H1 (cell line): Measurements from ENCODE around the gene RBSN. TPM values are rescaled to one million over a fixed set of nuclear protein-coding genes. Genes with fewer than 3 reads are reported as not detected.

Experiments
- CTCF ChIA-PET: fragments of 300-600 bp; sonication (Branson Sonifier 250); formaldehyde crosslinking; loops from one replicate; lab custom pipeline; 2021; ENCODE audit not compliant: partially characterized antibody; lab: Charles Lee
- POLR2A ChIA-PET: fragments of 300-600 bp; sonication (Branson Sonifier 250); formaldehyde crosslinking; loops from one replicate; lab custom pipeline; 2021; ENCODE audit warnings: inconsistent platforms; ENCODE audit not compliant: partially characterized antibody; lab: Charles Lee
- DNase-seq, 2 experiments: peaks; one replicate each; pipeline versions ENCODE4 v3.0.0 to v3.0.0-alpha.2; 2010 to 2022; ENCODE audit warnings: low spot score in 2 of 2, low read depth in 1 of 2, mixed read lengths in 1 of 2
- FAIRE-seq: peaks from 2 replicates; lab custom pipeline; 2011; peaks lifted over from hg19 to GRCh38; lab: Jason Lieb, UNC
- H2AFZ ChIP-seq: 2 replicates; pipeline ENCODE4 v1.8.1; 2012; ENCODE audit warnings: low read length, inconsistent platforms
- H2AK5ac ChIP-seq: 2 replicates; pipeline ENCODE4 v1.6.1; 2013; ENCODE audit warnings: low read depth, low read length
- H2BK120ac ChIP-seq: replicated peaks from 2 replicates; pipeline ENCODE3; 2013; ENCODE audit warnings: low read depth, low read length, inconsistent platforms
- H2BK12ac ChIP-seq: 2 replicates; pipeline ENCODE4 v1.6.1; 2013; ENCODE audit warnings: low read depth, low read length
- H2BK15ac ChIP-seq: 2 replicates; pipeline ENCODE4 v1.6.1; 2013; ENCODE audit warnings: low read length
- H2BK20ac ChIP-seq: 2 replicates; pipeline ENCODE4 v1.6.1; 2013; ENCODE audit warnings: low read length
- H2BK5ac ChIP-seq: 2 replicates; pipeline ENCODE4 v1.6.1; 2013; ENCODE audit warnings: low read depth, low read length
- H3K14ac ChIP-seq: 2 replicates; pipeline ENCODE4 v1.6.1; 2013; ENCODE audit warnings: inconsistent platforms; ENCODE audit not compliant: insufficient read length
- H3K18ac ChIP-seq: 2 replicates; pipeline ENCODE4 v1.6.1; 2013; ENCODE audit warnings: low read length; ENCODE audit errors: extremely low read depth
- H3K23ac ChIP-seq: 2 replicates; pipeline ENCODE4 v1.6.1; 2013; ENCODE audit warnings: inconsistent platforms; ENCODE audit not compliant: insufficient read length
- H3K23me2 ChIP-seq: 2 replicates; pipeline ENCODE4 v1.6.1; 2013; ENCODE audit warnings: low read depth, low read length
- H3K27ac ChIP-seq: 2 replicates; pipeline ENCODE4 v1.6.1; 2011; ENCODE audit warnings: low read depth, low read length, inconsistent platforms
- H3K27me3 ChIP-seq, 4 experiments: replicated peaks in 1 of 4; 1 replicate in 1 of 4; 2 replicates in 3 of 4; pipeline versions ENCODE4 v1.6.1 to v1.8.1; 2011 to 2013; ENCODE audit warnings: low read length in 3 of 4, mild to moderate bottlenecking in 3 of 4, inconsistent platforms in 2 of 4, mixed read lengths in 2 of 4, moderate library complexity in 1 of 4; ENCODE audit not compliant: control insufficient read depth in 3 of 4, insufficient read depth in 3 of 4; ENCODE audit errors: extremely low read depth in 1 of 4
- H3K36me3 ChIP-seq, 4 experiments: 2 replicates each; pipeline versions ENCODE4 v1.6.1 to v1.8.1; 2011 to 2013; ENCODE audit warnings: mild to moderate bottlenecking in 4 of 4, low read length in 3 of 4, moderate library complexity in 2 of 4, control low read depth in 1 of 4, inconsistent platforms in 1 of 4; ENCODE audit not compliant: insufficient read depth in 4 of 4, control insufficient read depth in 2 of 4
- H3K4ac ChIP-seq: replicated peaks from 2 replicates; pipeline ENCODE3; 2013; ENCODE audit warnings: low read length, low read depth, mixed read lengths, inconsistent platforms; ENCODE audit not compliant: insufficient read length
- H3K4me1 ChIP-seq, 4 experiments: replicated peaks in 1 of 4; 1 replicate in 1 of 4; 2 replicates in 3 of 4; pipeline versions ENCODE4 v1.6.1 to v1.8.1; 2011 to 2013; ENCODE audit warnings: low read length in 3 of 4, inconsistent platforms in 2 of 4, mixed read lengths in 1 of 4; ENCODE audit not compliant: insufficient read depth in 4 of 4, control insufficient read depth in 3 of 4
- H3K4me2 ChIP-seq, 2 experiments: 2 replicates each; pipeline versions ENCODE4 v1.6.1 to v1.8.1; 2011 to 2013; ENCODE audit warnings: low read depth in 2 of 2, low read length in 2 of 2, control low read depth in 1 of 2, inconsistent platforms in 1 of 2, mild to moderate bottlenecking in 1 of 2; ENCODE audit not compliant: insufficient read depth in 1 of 2
- H3K4me3 ChIP-seq, 4 experiments: fragments of 200-600, 300-600 bp in 1 of 4; sonication (generic), shearing (Covaris generic), sonication (Bioruptor Twin) in 1 of 4; 2 replicates each; pipeline versions ENCODE4 v1.5.1 to v1.8.1; 2011 to 2016; ENCODE audit warnings: low read length in 4 of 4, low read depth in 3 of 4, control low read depth in 2 of 4, inconsistent platforms in 2 of 4, mild to moderate bottlenecking in 2 of 4, mixed read lengths in 1 of 4, moderate library complexity in 1 of 4; ENCODE audit not compliant: insufficient read depth in 2 of 4; ENCODE audit errors: extremely low read depth in 1 of 4
- H3K56ac ChIP-seq: replicated peaks from 2 replicates; pipeline ENCODE3; 2013; ENCODE audit warnings: low read depth, mild to moderate bottlenecking, mixed read lengths, low read length, inconsistent platforms; ENCODE audit not compliant: insufficient read length
- H3K79me1 ChIP-seq: 2 replicates; pipeline ENCODE4 v1.6.1; 2013; ENCODE audit warnings: low read depth, low read length, control low read depth
- H3K79me2 ChIP-seq, 2 experiments: 2 replicates each; pipeline versions ENCODE4 v1.6.1 to v1.8.1; 2012 to 2013; ENCODE audit warnings: low read length in 2 of 2, mild to moderate bottlenecking in 2 of 2, inconsistent platforms in 1 of 2; ENCODE audit not compliant: insufficient read depth in 2 of 2, control insufficient read depth in 1 of 2
- H3K9ac ChIP-seq, 4 experiments: replicated peaks in 1 of 4; 1 replicate in 1 of 4; 2 replicates in 3 of 4; pipeline versions ENCODE4 v1.6.1 to v1.8.1; 2011 to 2013; ENCODE audit warnings: low read depth in 3 of 4, low read length in 3 of 4, control low read depth in 2 of 4, mild to moderate bottlenecking in 2 of 4, moderate library complexity in 2 of 4, inconsistent platforms in 1 of 4; ENCODE audit errors: extremely low read depth in 1 of 4
- H3K9me3 ChIP-seq, 2 experiments: 2 replicates each; pipeline versions ENCODE4 v1.6.1 to v1.8.1; 2012 to 2013; ENCODE audit warnings: mild to moderate bottlenecking in 2 of 2, moderate library complexity in 2 of 2, control low read depth in 1 of 2, inconsistent platforms in 1 of 2, low read depth in 1 of 2, low read length in 1 of 2, mixed read lengths in 1 of 2; ENCODE audit not compliant: insufficient read depth in 2 of 2
- H4K20me1 ChIP-seq, 2 experiments: replicated peaks in 1 of 2; 2 replicates each; pipeline versions ENCODE3 to v1.8.1; 2011 to 2013; ENCODE audit warnings: inconsistent platforms in 2 of 2, low read length in 2 of 2, mild to moderate bottlenecking in 1 of 2; ENCODE audit not compliant: insufficient read depth in 2 of 2, control insufficient read depth in 1 of 2
- H4K5ac ChIP-seq: 2 replicates; pipeline ENCODE4 v1.6.1; 2013; ENCODE audit warnings: low read length, low read depth, mixed read lengths, inconsistent platforms; ENCODE audit not compliant: insufficient read length
- H4K8ac ChIP-seq: 2 replicates; pipeline ENCODE4 v1.8.0; 2013; ENCODE audit warnings: mild to moderate bottlenecking, moderate library complexity, low read length, inconsistent platforms; ENCODE audit not compliant: insufficient read depth; ENCODE audit errors: extremely low read depth
- H4K91ac ChIP-seq: replicated peaks from 2 replicates; pipeline ENCODE3; 2013; ENCODE audit warnings: low read length, mixed read lengths, inconsistent platforms; ENCODE audit not compliant: insufficient read length
- BCL11A ChIP-seq, 2 experiments: IDR thresholded peaks; one replicate each; pipeline ENCODE4 v1.6.1; 2011; ENCODE audit warnings: low read depth in 2 of 2, low read length in 2 of 2, mild to moderate bottlenecking in 2 of 2
- NRF1 ChIP-seq: IDR thresholded peaks from 2 replicates; pipeline ENCODE4 v1.6.1; 2011; ENCODE audit warnings: mild to moderate bottlenecking, low read depth, low read length, improper control_type of control experiment
- POU5F1 ChIP-seq: IDR thresholded peaks from 2 replicates; pipeline ENCODE4 v1.6.1; 2011; ENCODE audit warnings: low read depth, mild to moderate bottlenecking, low read length, moderate library complexity
- TAF1 ChIP-seq: IDR thresholded peaks from 2 replicates; pipeline ENCODE4 v1.6.1; 2011; ENCODE audit warnings: mild to moderate bottlenecking, low read depth, low read length
- TAF7 ChIP-seq: optimal IDR thresholded peaks from 2 replicates; pipeline ENCODE3; 2011; ENCODE audit warnings: low read depth, mild to moderate bottlenecking, inconsistent platforms, low read length, moderate library complexity, borderline replicate concordance
- TCF12 ChIP-seq: IDR thresholded peaks from 2 replicates; pipeline ENCODE4 v1.6.1; 2011; ENCODE audit warnings: low read depth, mild to moderate bottlenecking, low read length
- WGBS, 2 experiments: shearing (Covaris generic) in 1 of 2; methylation state at CpG; one replicate each; pipeline versions ENCODE4 v1.1.6 to v1.1.7; 2013 to 2015; ENCODE audit warnings: low lambda C conversion rate in 2 of 2, mixed read lengths in 2 of 2, inconsistent platforms in 1 of 2, low coverage in 1 of 2, missing lambda C conversion rate in 1 of 2; ENCODE audit not compliant: insufficient replicate concordance in 2 of 2, insufficient coverage in 1 of 2, insufficient read length in 1 of 2; ENCODE audit errors: extremely low coverage in 1 of 2, missing lambda C conversion rate in 1 of 2; 5-methylcytosine and 5-hydroxymethylcytosine counted together
- polyA plus RNA-seq, 7 experiments: library from polyadenylated mRNA; depleted of rRNA in 3 of 7; stranded (reverse) in 5 of 7; unstranded in 2 of 7; fragments of >200 nt in 5 of 7; fragments of 200-250 nt in 2 of 7; gene quantifications; 1 replicate in 5 of 7; 2 replicates in 1 of 7; 4 replicates in 1 of 7; pipeline versions ENCODE4 v1.2.1 to v1.2.3, GENCODE V29; 2011 to 2013; ENCODE audit warnings: missing spikeins in 2 of 7, mixed read lengths in 2 of 7
- total RNA-seq: library from RNA; stranded (reverse); fragmentation: NEBNext Ultra II Directional; extraction: Animal tissue kit (Norgen Biotek cat#: 25700); gene quantifications from 2 replicates; pipeline ENCODE4 v1.2.1, GENCODE V29; 2021

RBSN gene
- total and polyA plus RNA-seq, 2 of the 8 experiments (the other 6 are each of a cell fraction or from before 2014, with no cell fraction given), result 5.9 to 20.0 TPM

- Histone ChIP-seq H3K4me1 (no peaks in the 10 kb centered on the region), H3K4ac (no peak overlapping the region), H4K91ac (no peak overlapping the region), H3K4me2 (no peak overlapping the region), H2AFZ (no peak overlapping the region), H3K23me2 (no peaks in the 10 kb centered on the region), H3K9me3 (no peaks in the 10 kb centered on the region), H2BK15ac (no peak overlapping the region), H4K8ac (peak overlapping the region; percentile 51; the same call in 1 of the 2 replicates), H3K23ac (no peak overlapping the region), H4K20me1 (peaks cover 2 to 8% of the 10 kb centered on the region in 2 experiments), H3K56ac (no peak overlapping the region), H2BK120ac (no peak overlapping the region), H2AK5ac (no peak overlapping the region), H3K79me1 (no peaks in the 10 kb centered on the region), H3K9ac (no peak overlapping the region), H2BK12ac (no peak overlapping the region), H3K4me3 (no peak overlapping the region), H3K36me3 (peaks cover 34 to 92% (median 76%) of the 10 kb centered on the region in 4 experiments), H3K18ac (no peak overlapping the region), H2BK5ac (no peak overlapping the region), H3K27ac (no peak overlapping the region), H4K5ac (no peak overlapping the region), H3K27me3 (no peaks in the 10 kb centered on the region), H3K14ac (no peak overlapping the region), H2BK20ac (no peak overlapping the region), H3K79me2 (no peaks in the 10 kb centered on the region)
- ChIA-PET CTCF (interaction anchor here (0.7 kb wide), 1 partner anchor 19 kb away, joined by 3 read pairs; no protein-coding TSS in a partner anchor), POLR2A (no interaction called here)
- WGBS, 2 experiments, result 89% methylated on average over 3 of the region's 3 CpGs; no CpG with 5 or more reads in 1 of the 2 experiments
- FAIRE-seq, result no peak
- no peak for DNase-seq
- TF ChIP-seq BCL11A (IDR thresholded peaks at IDR 0.05; ENCODE audit: low read depth in 2 of 2, low read length in 2 of 2), result no peak
- no peak for TF ChIP-seq TCF12
- TF ChIP-seq TAF1, result no peak
- TF ChIP-seq TAF7, result no peak
- no peak for TF ChIP-seq NRF1
- TF ChIP-seq POU5F1, result no peak
- TF ChIP-seq, all 59 proteins: peak for 0
Measured at GRCh38 chr3:15042936-15043335, 56.0 kb downstream of the RBSN start.
